Adrenal gland (tissue), 12 donors: ENCODE data around the gene GLIS2. TPM values are rescaled to one million over a fixed set of nuclear protein-coding genes. Genes with fewer than 3 reads are reported as not detected.
A peak's percentile ranks its signal among the peaks of the same experiment; 100 is the strongest.

ENCODE experiments used
- DNase-seq, 7 donors: peaks; one replicate each; pipeline ENCODE4 v3.0.0-alpha.2; 2019 to 2020
- H3K27ac ChIP-seq, 5 donors: fragments of 200-600 bp; sonication (generic) in 4 of 5; 1 replicate in 3 of 5; 2 replicates in 2 of 5; pipeline versions ENCODE4 v1.5.1 to v1.8.0; 2016 to 2020; ENCODE audit warnings: mild to moderate bottlenecking in 1 of 5
- H3K27me3 ChIP-seq: fragments of 200-600 bp; 2 replicates; pipeline ENCODE4 v1.8.0; 2021
- H3K36me3 ChIP-seq, 2 donors: fragments of 200-600 bp; replicated peaks in 1 of 2; 1 replicate in 1 of 2; 2 replicates in 1 of 2; pipeline versions ENCODE4 v1.5.1 to v1.8.0; 2018 to 2022
- H3K4me1 ChIP-seq, 2 donors: fragments of 200-600 bp; replicated peaks in 1 of 2; 1 replicate in 1 of 2; 2 replicates in 1 of 2; pipeline versions ENCODE4 v1.5.1 to v1.8.0; 2018 to 2021
- H3K4me3 ChIP-seq, 4 donors: fragments of 200-600 bp; sonication (generic) in 3 of 4; one replicate each; pipeline ENCODE4 v1.5.1; 2016 to 2018
- H3K9me3 ChIP-seq, 3 donors: fragments of 200-600 bp; sonication (generic) in 1 of 3; replicated peaks in 1 of 3; 1 replicate in 2 of 3; 2 replicates in 1 of 3; pipeline versions ENCODE4 v1.5.1 to v1.8.0; 2016 to 2021
- POLR2A ChIP-seq, 2 donors: fragments of 450-650 bp; IDR thresholded peaks; one replicate each; pipeline ENCODE4 v1.6.1; 2017; ENCODE audit warnings: antibody characterized with exemption in 2 of 2, mild to moderate bottlenecking in 2 of 2, moderate library complexity in 1 of 2
- WGBS, 4 donors: extraction: QIAGEN DNeasy Blood & Tissue Kit in 2 of 4; methylation state at CpG; one replicate each; pipeline versions ENCODE4 v1.1.5 to v1.1.7; 2013 to 2017; 5-methylcytosine and 5-hydroxymethylcytosine counted together
- intact Hi-C, 2 donors: fragments of 100-400 bp; cut with DNase I; formaldehyde crosslinking; loops; one replicate each; pipeline versions ENCODE4 v1.14.1 to v1.15.0; 2022 to 2023
- polyA plus RNA-seq, 3 donors: library from polyadenylated mRNA; stranded (reverse); fragments of 200-250 nt in 2 of 3; fragments of 350-450 nt in 1 of 3; fragmentation: Illumina TruSeq in 1 of 3; extraction: RNeasy Lipid Tissue Mini Kit (QIAGEN cat#74804) in 1 of 3; gene quantifications; one replicate each; pipeline ENCODE4 v1.2.3, GENCODE V29; 2013 to 2014
- total RNA-seq, 9 donors: library from RNA; depleted of rRNA in 4 of 9; stranded (reverse); fragments of >200 nt in 4 of 9; fragments of 120-200 nt in 1 of 9; fragmentation: NEBNext Ultra II Directional in 1 of 9; extraction: Animal tissue kit (Norgen Biotek cat#: 25700) in 1 of 9; gene quantifications; one replicate each; pipeline versions ENCODE4 v1.1.0 to v1.2.4, GENCODE V29; 2013 to 2023
- TF ChIP-seq, protein P1 (sequence below), 6 experiments: fragments of 450-650 bp in 4 of 6; fragments of 200-600 bp in 2 of 6; sonication (generic) in 1 of 6; IDR thresholded peaks; 1 replicate in 5 of 6; 2 replicates in 1 of 6; pipeline versions ENCODE4 v1.5.1 to v1.8.0; 2016 to 2021; ENCODE audit warnings: antibody characterized with exemption in 6 of 6, mild to moderate bottlenecking in 2 of 6, moderate library complexity in 1 of 6
- donor health status: healthy with polysubstance abuse.
- donor health status: Bipolar disorder and iron deficiency.
- donor health status: DM: yes; HTN: yes; CAD: no.
- donor health status: DM: no; HTN: no; CAD: no.
- donor health status: DM: no; HTN: no; CAD: no.
- donor health status: DM: yes; HTN: yes; CAD: no.

GLIS2 gene
- total and polyA plus RNA-seq, 12 donors: 2.0 to 36.2 (median 17.0) TPM

DNA sequence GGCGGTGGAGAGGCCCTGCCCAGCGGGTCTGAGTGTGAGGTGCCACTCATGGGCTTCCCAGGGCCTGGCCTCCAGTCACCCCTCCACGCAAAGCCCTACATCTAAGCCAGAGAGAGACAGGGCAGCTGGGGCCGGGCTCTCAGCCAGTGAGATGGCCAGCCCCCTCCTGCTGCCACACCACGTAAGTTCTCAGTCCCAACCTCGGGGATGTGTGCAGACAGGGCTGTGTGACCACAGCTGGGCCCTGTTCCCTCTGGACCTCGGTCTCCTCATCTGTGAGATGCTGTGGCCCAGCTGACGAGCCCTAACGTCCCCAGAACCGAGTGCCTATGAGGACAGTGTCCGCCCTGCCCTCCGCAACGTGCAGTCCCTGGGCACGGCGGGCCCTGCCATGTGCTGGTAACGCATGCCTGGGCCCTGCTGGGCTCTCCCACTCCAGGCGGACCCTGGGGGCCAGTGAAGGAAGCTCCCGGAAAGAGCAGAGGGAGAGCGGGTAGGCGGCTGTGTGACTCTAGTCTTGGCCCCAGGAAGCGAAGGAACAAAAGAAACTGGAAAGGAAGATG lies 67.0 kb downstream of the GLIS2 start:
- Histone ChIP-seq H3K27me3 (no peaks in the 10 kb centered on the region), H3K4me1 (peaks cover 9 to 20% of the 10 kb centered on the region in 2 donors), H3K36me3 (peaks cover 0 to 43% of the 10 kb centered on the region in 2 donors), H3K27ac (peak overlapping the region in 1 of 5 donors; percentile 16), H3K4me3 (no peak overlapping the region), H3K9me3 (no peaks in the 10 kb centered on the region)
- TF ChIP-seq POLR2A (IDR thresholded peaks at IDR 0.05): no peak
- TF ChIP-seq, protein P1, sequence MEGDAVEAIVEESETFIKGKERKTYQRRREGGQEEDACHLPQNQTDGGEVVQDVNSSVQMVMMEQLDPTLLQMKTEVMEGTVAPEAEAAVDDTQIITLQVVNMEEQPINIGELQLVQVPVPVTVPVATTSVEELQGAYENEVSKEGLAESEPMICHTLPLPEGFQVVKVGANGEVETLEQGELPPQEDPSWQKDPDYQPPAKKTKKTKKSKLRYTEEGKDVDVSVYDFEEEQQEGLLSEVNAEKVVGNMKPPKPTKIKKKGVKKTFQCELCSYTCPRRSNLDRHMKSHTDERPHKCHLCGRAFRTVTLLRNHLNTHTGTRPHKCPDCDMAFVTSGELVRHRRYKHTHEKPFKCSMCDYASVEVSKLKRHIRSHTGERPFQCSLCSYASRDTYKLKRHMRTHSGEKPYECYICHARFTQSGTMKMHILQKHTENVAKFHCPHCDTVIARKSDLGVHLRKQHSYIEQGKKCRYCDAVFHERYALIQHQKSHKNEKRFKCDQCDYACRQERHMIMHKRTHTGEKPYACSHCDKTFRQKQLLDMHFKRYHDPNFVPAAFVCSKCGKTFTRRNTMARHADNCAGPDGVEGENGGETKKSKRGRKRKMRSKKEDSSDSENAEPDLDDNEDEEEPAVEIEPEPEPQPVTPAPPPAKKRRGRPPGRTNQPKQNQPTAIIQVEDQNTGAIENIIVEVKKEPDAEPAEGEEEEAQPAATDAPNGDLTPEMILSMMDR (IDR thresholded peaks at IDR 0.05): no peak
- 84 to 87% (median 85%) methylated on average over 16 to 21 of the region's 21 CpGs for WGBS, 4 donors
- intact Hi-C loops: no loop called here
- no peak for DNase-seq

DNA sequence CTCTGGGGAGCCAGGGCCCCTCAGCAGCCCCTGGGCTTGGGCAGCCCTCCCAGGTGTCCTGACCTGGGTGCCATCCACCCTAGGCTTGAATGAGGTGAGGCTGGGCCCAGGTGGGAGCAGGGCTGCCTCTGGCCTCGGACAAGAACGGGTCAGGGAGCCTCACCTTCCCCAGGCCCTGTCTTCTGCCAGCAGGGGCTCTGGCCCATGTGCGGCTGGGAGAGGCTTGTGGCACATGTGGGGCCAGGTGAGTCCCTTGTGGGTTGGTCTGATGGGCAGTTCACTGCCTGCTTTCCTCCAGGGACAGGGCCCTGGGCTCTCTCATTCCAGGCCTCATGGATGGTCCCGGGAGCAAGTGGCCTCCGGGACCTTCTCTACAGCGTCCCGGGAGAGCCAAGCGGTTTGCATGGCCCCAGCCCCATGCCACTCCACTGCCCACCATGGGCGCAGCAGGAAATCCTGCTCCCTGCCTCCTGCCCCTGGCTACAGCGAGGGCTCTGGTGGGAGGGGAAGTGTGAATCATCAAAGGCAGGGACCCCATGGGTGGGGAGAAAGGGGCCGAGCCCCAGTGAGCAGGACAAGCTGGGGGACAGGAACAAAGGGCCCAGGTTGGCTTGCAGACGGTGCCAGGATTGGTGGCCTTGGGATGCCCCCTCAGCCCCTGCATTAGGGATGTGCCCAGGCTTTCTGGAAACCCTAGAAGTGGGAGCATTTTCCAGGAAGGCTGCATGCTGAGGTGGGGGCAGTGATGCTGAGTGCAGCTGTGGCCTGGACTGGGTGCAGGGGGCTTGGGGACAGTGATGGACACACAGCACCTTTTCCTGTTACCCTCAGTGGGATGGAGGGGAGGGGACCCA lies 68.0 kb downstream of the GLIS2 start:
- Histone ChIP-seq H3K4me1 (peaks cover 9 to 19% of the 10 kb centered on the region in 2 donors), H3K27ac (peak overlapping the region in 2 of 5 donors; percentile 40 to 59), H3K4me3 (no peak overlapping the region), H3K36me3 (peaks cover 0 to 43% of the 10 kb centered on the region in 2 donors), H3K9me3 (no peaks in the 10 kb centered on the region), H3K27me3 (no peaks in the 10 kb centered on the region)
- DNase-seq: no peak
- 84 to 93% (median 91%) methylated on average over 4 to 12 of the region's 12 CpGs for WGBS, 4 donors
- intact Hi-C loops: no loop called here
- no peak for TF ChIP-seq POLR2A (IDR thresholded peaks at IDR 0.05)
- TF ChIP-seq, protein P1 (IDR thresholded peaks at IDR 0.05): no peak

DNA sequence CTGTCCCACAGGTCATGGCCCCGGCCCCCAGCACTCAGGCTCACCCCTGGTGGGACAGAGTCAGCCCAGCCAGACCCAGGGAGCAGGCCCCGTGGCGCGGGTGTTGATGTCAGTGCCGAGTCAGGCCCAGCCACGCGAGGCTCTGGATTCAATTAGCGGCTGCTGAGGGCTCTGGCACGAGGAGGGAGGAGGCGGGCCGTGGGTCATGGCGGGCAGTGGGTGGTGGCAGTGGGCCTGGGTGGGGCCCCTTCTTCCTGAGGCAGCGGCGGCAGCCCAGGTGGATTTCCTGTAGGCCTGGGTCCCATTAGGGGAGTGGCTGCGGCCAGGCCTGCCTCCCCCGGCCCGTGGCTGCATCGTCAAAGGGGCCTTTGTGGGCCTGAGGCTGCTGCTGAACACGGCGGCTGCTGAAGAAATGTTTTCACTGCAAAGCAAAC lies 68.7 kb downstream of the GLIS2 start:
- TF ChIP-seq POLR2A (IDR thresholded peaks at IDR 0.05): no peak
- TF ChIP-seq, protein P1 (IDR thresholded peaks at IDR 0.05): no peak
- Histone ChIP-seq H3K4me3 (no peak overlapping the region), H3K36me3 (peaks cover 0 to 43% of the 10 kb centered on the region in 2 donors), H3K27ac (peak overlapping the region in 2 of 5 donors; percentile 13 to 59), H3K4me1 (peaks cover 9 to 22% of the 10 kb centered on the region in 2 donors), H3K9me3 (no peaks in the 10 kb centered on the region), H3K27me3 (no peaks in the 10 kb centered on the region)
- intact Hi-C loops: no loop called here
- 62 to 81% (median 72%) methylated on average over 10 to 20 of the region's 20 CpGs for WGBS, 4 donors
- DNase-seq: peak in 1 of 7 donors; percentile 81

DNA sequence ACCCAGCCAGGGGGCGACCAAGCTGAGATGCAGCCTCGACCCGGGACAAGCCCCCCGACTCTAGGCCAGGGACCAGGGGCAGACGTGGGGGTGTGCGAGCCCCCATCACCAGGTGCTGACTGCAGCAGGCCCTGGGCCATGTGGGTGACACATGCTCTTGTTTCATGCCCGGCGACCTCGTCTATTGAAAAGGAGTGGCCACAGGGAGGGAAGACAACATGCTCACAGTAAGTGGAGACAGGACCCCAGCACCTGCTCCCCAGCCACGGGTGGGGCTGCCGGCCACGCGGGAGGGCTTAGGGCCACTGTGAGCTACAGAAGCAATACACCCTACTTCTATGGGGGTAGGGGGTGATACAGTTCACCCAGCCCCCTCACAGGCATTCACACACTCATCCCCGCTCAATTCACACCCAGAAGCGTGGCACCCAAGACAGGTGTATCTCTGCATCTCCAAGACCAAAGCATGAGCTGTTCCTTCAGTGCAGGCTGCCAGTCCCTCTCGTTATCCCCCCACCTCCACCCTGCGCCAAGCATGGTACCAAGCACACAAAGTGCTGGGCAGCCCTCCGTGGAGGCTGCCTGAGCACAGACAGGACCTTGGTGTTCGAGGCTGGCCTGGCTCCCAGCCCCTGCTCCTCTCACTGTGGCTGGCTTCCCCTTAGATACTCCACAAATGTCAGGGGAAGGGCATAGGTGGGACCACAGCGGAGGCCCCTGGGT lies 69.4 kb downstream of the GLIS2 start:
- H3K9me3 ChIP-seq: no peaks in the 10 kb centered on the region
- peaks cover 0 to 43% of the 10 kb centered on the region in 2 donors for H3K36me3 ChIP-seq
- H3K27me3 ChIP-seq: no peaks in the 10 kb centered on the region
- peak overlapping the region in 2 of 5 donors; percentile 13 to 59 for H3K27ac ChIP-seq
- WGBS, 4 donors: 75 to 86% (median 84%) methylated on average over 8 to 20 of the region's 20 CpGs
- peaks cover 9 to 25% of the 10 kb centered on the region in 2 donors for H3K4me1 ChIP-seq
- H3K4me3 ChIP-seq: no peak overlapping the region
- no peak for DNase-seq
- no peak for TF ChIP-seq POLR2A (IDR thresholded peaks at IDR 0.05)
- TF ChIP-seq, protein P1 (IDR thresholded peaks at IDR 0.05): no peak
- intact Hi-C loops: no loop called here
